Activated naive CD4-positive, alpha-beta T cell treated with anti-CD3 and anti-CD28 coated beads, Interleukin-2, amount 10 ng/mL, durations not matched to agents 7 days and 5 days (primary cell): Measurements from ENCODE around the gene ROS1.
"Not testable (repeated sequence)": the region's sequence is repeated elsewhere in the genome, so short reads cannot be mapped to it uniquely, and the experiment has no call there.

ENCODE experiments used
- CTCF ChIA-PET: fragments of 350-600 bp; sonication (Branson Sonifier 250); formaldehyde crosslinking; loops from one replicate; lab custom pipeline; 2021; ENCODE audit warnings: antibody characterized with exemption; lab: Charles Lee
- DNase-seq: peaks from one replicate; pipeline ENCODE4 v3.0.0-alpha.2; 2020
- H3K27ac Mint-ChIP-seq: one replicate; pipeline ENCODE4 v1.8.0; 2021; ENCODE audit warnings: mild to moderate bottlenecking, moderate library complexity, mixed read lengths
- H3K27me3 Mint-ChIP-seq: one replicate; pipeline ENCODE4 v1.8.0; 2021; ENCODE audit warnings: mild to moderate bottlenecking, mixed read lengths
- H3K36me3 Mint-ChIP-seq: one replicate; pipeline ENCODE4 v1.8.0; 2021; ENCODE audit warnings: mixed read lengths
- H3K4me1 Mint-ChIP-seq: one replicate; pipeline ENCODE4 v1.8.0; 2021; ENCODE audit warnings: mixed read lengths
- H3K4me3 Mint-ChIP-seq: one replicate; pipeline ENCODE4 v1.8.0; 2021; ENCODE audit warnings: mild to moderate bottlenecking, moderate library complexity, mixed read lengths
- H3K9me3 Mint-ChIP-seq: one replicate; pipeline ENCODE4 v1.8.0; 2021; ENCODE audit warnings: mixed read lengths

Gene ROS1

DNA sequence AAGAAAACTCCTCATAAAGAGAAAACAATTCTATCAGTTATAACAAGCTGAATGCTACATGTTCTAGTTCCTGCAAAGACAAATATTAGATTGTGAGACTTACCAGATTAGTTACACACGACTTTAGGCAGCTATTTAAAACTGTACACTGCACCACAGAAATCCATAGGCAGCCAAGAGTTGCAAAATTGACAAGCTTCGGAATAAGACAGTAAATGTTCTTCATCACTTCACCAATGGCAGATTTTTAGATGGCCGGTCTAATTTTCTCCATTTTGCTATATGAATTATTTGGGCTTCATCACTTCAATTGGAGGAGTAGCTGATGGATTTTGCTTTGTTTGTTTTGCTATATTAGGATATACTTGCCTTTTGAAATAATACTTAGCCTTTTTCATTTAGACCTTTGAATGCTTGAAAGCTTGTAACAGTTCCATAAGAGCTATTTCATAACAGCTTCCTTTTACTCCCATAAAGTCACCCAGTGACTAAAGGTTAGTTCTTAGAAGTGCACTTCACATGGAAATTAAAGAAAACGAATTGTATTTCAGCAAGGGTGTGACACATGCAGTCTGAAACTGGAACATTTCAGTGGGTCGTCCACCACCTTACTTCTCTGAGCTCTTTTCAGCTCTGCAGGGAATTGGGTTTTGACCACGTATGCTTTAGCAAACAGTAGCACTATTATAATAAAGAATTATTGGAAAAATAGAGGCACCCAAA, at the start of gene ROS1:
Gene ROS1 (minus strand): TSS at position 512 of the 723 bp plus-strand sequence. CDS start 286 bp downstream, at position 226.
- no peak for DNase-seq
- Mint-ChIP-seq H3K9me3 (no peaks in the 10 kb centered on the region), H3K36me3 (no peaks in the 10 kb centered on the region), H3K27ac (no peak within 1 kb of the TSS), H3K4me3 (no peak within 1 kb of the TSS), H3K27me3 (peaks cover 7% of the 10 kb centered on the region), H3K4me1 (no peaks in the 10 kb centered on the region)
- CTCF ChIA-PET, result interaction anchor here (1.2 kb wide), 1 partner anchor 20 kb away, joined by 3 read pairs; no protein-coding TSS in a partner anchor

DNA sequence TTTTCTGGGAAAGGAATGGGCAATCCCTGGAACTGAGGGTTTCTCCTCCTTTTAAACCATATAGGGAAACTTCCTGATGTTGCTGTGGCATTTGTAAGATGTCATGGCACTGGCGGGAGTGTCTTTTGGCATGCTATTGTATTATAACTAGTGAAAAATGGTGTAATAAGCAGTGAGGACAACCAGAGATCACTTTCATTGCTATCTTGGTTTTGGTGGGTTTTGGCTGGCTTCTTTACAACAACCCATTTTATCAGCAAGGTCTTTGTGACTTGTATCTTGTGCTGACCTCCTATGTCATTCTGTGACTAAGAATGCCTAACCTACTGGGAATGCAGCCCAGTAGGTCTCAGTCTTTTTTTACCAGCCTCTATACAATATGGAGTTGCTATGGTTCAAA, 47.7 kb upstream of the ROS1 start:
- Mint-ChIP-seq H3K36me3 (no peaks in the 10 kb centered on the region), H3K4me3 (no peak overlapping the region), H3K9me3 (no peaks in the 10 kb centered on the region), H3K4me1 (peaks cover 12% of the 10 kb centered on the region), H3K27ac (no peak overlapping the region), H3K27me3 (peaks cover 38% of the 10 kb centered on the region)
- CTCF ChIA-PET, result interaction anchor here (0.8 kb wide), 1 partner anchor 24 kb away, joined by 3 read pairs; no protein-coding TSS in a partner anchor
- DNase-seq, result no peak

- Mint-ChIP-seq H3K9me3 (no peaks in the 10 kb centered on the region), H3K27me3 (peaks cover 33% of the 10 kb centered on the region), H3K4me1 (peaks cover 12% of the 10 kb centered on the region), H3K27ac (no peak overlapping the region), H3K4me3 (no peak overlapping the region), H3K36me3 (no peaks in the 10 kb centered on the region)
- no peak for DNase-seq
- CTCF ChIA-PET, result no interaction called here
Measured at GRCh38 chr6:117472667-117473066, 46.9 kb upstream of the ROS1 start.

DNA sequence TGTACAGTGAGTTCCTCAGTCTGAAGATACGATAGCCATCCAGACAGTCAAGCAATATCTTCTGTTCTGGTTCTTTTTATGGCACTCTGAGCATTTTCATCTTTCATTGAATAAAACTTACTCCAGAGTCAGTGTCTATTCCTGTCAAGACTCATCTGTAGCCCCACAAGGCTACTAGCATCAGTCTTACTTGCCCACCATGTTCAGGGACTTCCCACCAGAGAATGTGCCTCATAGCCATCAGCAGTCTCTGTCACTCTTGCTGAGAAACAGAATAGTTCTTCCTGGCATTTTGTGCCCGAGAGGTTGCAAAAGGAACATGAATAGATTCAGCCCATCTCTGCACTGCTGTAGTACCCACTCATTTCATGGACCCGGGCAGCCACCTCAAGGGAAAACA, 44.0 kb upstream of the ROS1 start:
- no peak overlapping the region for H3K4me3 Mint-ChIP-seq
- peaks cover 20% of the 10 kb centered on the region for H3K4me1 Mint-ChIP-seq
- no peak for DNase-seq
- CTCF ChIA-PET, result no interaction called here
- H3K36me3 Mint-ChIP-seq, result no peaks in the 10 kb centered on the region
- no peaks in the 10 kb centered on the region for H3K9me3 Mint-ChIP-seq
- H3K27ac Mint-ChIP-seq, result no peak overlapping the region
- H3K27me3 Mint-ChIP-seq, result peaks cover 36% of the 10 kb centered on the region

DNA sequence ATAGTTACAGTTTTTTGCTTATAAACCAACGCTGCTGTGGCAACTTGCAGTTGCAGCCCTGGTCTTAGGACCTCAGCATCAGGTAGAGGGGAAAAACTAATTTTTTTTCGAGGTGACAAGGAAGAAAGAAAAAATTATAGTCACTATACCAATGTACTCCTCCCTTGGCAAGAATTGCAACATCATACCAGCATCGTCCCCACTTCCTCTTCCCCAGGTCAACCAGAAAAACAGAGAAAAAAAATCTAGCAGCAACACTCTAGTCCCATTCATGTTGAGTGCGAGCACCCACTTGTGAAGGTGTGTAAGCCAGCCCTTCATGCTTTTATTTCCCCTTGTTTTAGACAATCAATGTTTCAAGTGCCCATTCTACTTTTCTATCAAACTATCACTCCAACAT, 43.6 kb upstream of the ROS1 start:
- DNase-seq, result no peak
- CTCF ChIA-PET, result interaction anchor here (1.6 to 3.3 kb wide), 2 partner anchors 9 to 19 kb away, joined by 7 to 8 read pairs; no protein-coding TSS in a partner anchor

GRCh38 chr6:117468527-117468926, 42.8 kb upstream of the ROS1 start:
- not testable (repeated sequence) for DNase-seq, H3K9me3 Mint-ChIP-seq, H3K36me3 Mint-ChIP-seq, H3K27ac Mint-ChIP-seq, H3K4me3 Mint-ChIP-seq
- Mint-ChIP-seq H3K27me3 (peaks cover 30% of the 10 kb centered on the region), H3K4me1 (peaks cover 30% of the 10 kb centered on the region)
- CTCF ChIA-PET, result interaction anchor here (1.6 to 3.3 kb wide), 2 partner anchors 10 to 19 kb away, joined by 7 to 8 read pairs; no protein-coding TSS in a partner anchor

More for the DNA sequence above, 43.6 kb upstream of the ROS1 start:
- peaks cover 22% of the 10 kb centered on the region for H3K4me1 Mint-ChIP-seq
- no peak overlapping the region for H3K4me3 Mint-ChIP-seq
- no peaks in the 10 kb centered on the region for H3K9me3 Mint-ChIP-seq
- peaks cover 36% of the 10 kb centered on the region for H3K27me3 Mint-ChIP-seq
- no peaks in the 10 kb centered on the region for H3K36me3 Mint-ChIP-seq
- no peak overlapping the region for H3K27ac Mint-ChIP-seq

- CTCF ChIA-PET, result interaction anchor here (1.6 to 3.3 kb wide), 2 partner anchors 10 to 18 kb away, joined by 7 to 8 read pairs; no protein-coding TSS in a partner anchor
- H3K4me1 Mint-ChIP-seq, result peaks cover 32% of the 10 kb centered on the region
- H3K4me3 Mint-ChIP-seq, result no peak overlapping the region
- DNase-seq, result no peak
- H3K9me3 Mint-ChIP-seq, result no peaks in the 10 kb centered on the region
- no peak overlapping the region for H3K27ac Mint-ChIP-seq
- H3K27me3 Mint-ChIP-seq, result peaks cover 26% of the 10 kb centered on the region
- no peaks in the 10 kb centered on the region for H3K36me3 Mint-ChIP-seq
Measured at GRCh38 chr6:117467876-117468275, 42.1 kb upstream of the ROS1 start.

DNA sequence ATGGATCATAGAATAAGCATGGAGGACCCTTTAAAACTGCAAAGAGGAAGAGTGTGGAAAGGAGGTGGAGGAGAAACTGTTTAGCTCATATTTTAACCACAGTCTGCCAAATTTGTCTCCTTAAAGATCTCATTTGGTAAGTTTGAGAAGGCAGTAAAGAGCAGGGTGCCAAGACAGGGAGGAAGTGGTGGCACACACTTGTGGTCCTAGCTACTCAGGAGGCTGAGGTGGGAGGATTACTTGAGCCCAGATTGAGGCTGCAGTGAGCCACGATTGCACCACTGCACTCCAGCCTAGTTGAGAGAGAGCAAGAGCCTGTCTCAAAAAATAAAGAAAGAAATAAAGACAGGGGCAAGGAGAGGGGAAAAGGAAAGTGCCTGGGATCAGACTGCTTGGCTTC, 39.9 kb upstream of the ROS1 start:
- Mint-ChIP-seq H3K27ac (no peak overlapping the region), H3K9me3 (no peaks in the 10 kb centered on the region), H3K36me3 (no peaks in the 10 kb centered on the region), H3K4me3 (no peak overlapping the region), H3K4me1 (peaks cover 32% of the 10 kb centered on the region), H3K27me3 (peaks cover 20% of the 10 kb centered on the region)
- DNase-seq, result no peak
- CTCF ChIA-PET, result interaction anchor here (0.8 to 1.5 kb wide), 4 partner anchors 12 to 144 kb away, joined by 3 to 9 read pairs (median 4); no protein-coding TSS in a partner anchor

GRCh38 chr6:117464700-117465099, 39.0 kb upstream of the ROS1 start:
- DNase-seq, result no peak
- no peaks in the 10 kb centered on the region for H3K36me3 Mint-ChIP-seq
- H3K27ac Mint-ChIP-seq, result no peak overlapping the region
- CTCF ChIA-PET, result interaction anchor here (0.8 to 1.5 kb wide), 4 partner anchors 12 to 145 kb away, joined by 3 to 9 read pairs (median 4); no protein-coding TSS in a partner anchor
- no peaks in the 10 kb centered on the region for H3K9me3 Mint-ChIP-seq
- peaks cover 28% of the 10 kb centered on the region for H3K4me1 Mint-ChIP-seq
- peaks cover 20% of the 10 kb centered on the region for H3K27me3 Mint-ChIP-seq
- H3K4me3 Mint-ChIP-seq, result no peak overlapping the region

- CTCF ChIA-PET, result interaction anchor here (0.9 kb wide), 1 partner anchor 12 kb away, joined by 3 read pairs; no protein-coding TSS in a partner anchor
- no peaks in the 10 kb centered on the region for H3K9me3 Mint-ChIP-seq
- peaks cover 21% of the 10 kb centered on the region for H3K4me1 Mint-ChIP-seq
- no peak overlapping the region for H3K4me3 Mint-ChIP-seq
- peaks cover 24% of the 10 kb centered on the region for H3K27me3 Mint-ChIP-seq
- peak overlapping the region; percentile 13 for H3K27ac Mint-ChIP-seq
- no peak for DNase-seq
- H3K36me3 Mint-ChIP-seq, result no peaks in the 10 kb centered on the region
Measured at GRCh38 chr6:117463762-117464665, 38.3 kb upstream of the ROS1 start.

DNA sequence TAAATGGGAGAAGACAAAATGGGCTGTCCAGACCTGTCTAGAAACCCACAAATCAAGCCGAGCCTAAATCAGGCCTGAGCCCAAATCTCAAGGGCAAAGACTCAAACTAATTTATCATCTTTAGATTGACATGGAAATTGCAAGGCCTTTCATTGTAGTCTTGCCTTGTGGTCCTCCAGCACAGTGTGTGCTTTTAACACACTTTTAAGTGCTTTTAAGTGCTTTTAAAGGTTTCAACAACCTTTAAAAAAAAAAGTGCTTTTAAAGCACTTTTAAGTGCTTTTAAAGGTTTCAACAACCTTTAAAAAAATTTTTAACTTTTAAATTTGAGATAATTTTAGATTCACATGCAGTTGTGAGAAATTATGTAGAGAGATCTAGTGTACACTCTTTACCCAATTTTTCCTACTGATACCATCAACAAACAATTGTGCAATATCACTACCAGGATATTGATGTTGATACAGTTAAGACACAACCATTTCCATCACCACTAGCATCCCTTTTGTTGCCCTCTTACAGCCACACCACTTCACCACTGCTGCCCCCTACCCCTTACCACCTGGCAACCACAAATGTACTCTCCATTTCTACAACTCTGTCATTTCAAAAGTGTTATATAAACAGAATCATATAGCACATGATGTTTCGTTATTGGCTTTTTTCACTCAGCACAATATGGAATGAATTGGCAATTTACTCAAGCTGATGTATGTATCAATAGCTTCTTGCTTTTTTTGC, 33.6 kb upstream of the ROS1 start:
- Mint-ChIP-seq H3K27me3 (peaks cover 4% of the 10 kb centered on the region), H3K27ac (no peak overlapping the region), H3K4me3 (no peak overlapping the region), H3K9me3 (no peaks in the 10 kb centered on the region), H3K4me1 (peaks cover 10% of the 10 kb centered on the region), H3K36me3 (no peaks in the 10 kb centered on the region)
- no peak for DNase-seq
- CTCF ChIA-PET, result interaction anchor here (1.0 kb wide), 1 partner anchor 10 kb away, joined by 3 read pairs; no protein-coding TSS in a partner anchor

DNA sequence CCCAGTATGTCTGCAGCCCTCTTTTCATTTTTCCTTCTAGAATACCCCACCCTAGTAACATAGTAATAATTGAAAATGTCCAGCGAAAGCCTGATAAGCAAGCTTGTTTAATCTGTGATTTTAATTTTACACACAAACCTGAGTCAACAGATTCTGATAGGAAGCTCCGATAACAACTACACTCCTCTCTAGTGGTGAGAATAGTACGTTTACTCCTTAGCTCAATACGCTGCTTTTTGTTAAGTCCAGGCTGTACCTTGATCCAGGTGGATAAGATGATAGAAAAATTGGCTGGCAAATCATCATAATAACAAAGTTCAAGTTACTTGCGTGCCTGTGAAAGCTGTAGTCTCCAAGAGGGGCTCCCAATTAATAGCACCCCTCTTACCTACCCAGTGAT, 31.3 kb upstream of the ROS1 start:
- CTCF ChIA-PET, result interaction anchor here (1.6 to 1.9 kb wide), 2 partner anchors 8 to 148 kb away, joined by 3 to 4 read pairs; no protein-coding TSS in a partner anchor
- Mint-ChIP-seq H3K4me1 (no peaks in the 10 kb centered on the region), H3K27ac (no peak overlapping the region)

DNA sequence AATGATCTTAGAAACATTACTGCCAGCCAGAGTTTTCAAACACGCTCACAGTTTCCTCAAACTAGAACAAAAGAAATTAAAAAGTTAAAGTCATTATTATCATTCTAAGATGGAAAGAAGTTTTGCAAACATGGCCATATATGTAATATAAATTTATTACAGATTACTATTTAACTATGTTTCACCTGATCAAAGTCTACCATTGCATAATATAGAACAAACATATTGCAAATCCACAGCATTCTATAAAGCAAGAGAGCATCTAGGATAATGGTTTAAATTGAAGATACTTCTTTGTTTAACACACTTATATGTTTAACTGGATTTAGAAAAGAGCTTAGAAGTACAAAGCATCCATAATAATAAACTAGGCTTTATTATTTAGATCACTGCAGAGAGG, 30.5 kb upstream of the ROS1 start:
- H3K4me1 Mint-ChIP-seq, result no peaks in the 10 kb centered on the region
- H3K9me3 Mint-ChIP-seq, result no peaks in the 10 kb centered on the region

More for the DNA sequence above, 31.3 kb upstream of the ROS1 start:
- DNase-seq, result no peak
- Mint-ChIP-seq H3K36me3 (no peaks in the 10 kb centered on the region), H3K4me3 (no peak overlapping the region), H3K27me3 (peaks cover 5% of the 10 kb centered on the region), H3K9me3 (no peaks in the 10 kb centered on the region)

More for the DNA sequence above, 30.5 kb upstream of the ROS1 start:
- DNase-seq, result no peak
- no peak overlapping the region for H3K27ac Mint-ChIP-seq
- CTCF ChIA-PET, result interaction anchor here (0.9 to 1.6 kb wide), 2 partner anchors 22 to 149 kb away, joined by 3 read pairs; no protein-coding TSS in a partner anchor
- no peaks in the 10 kb centered on the region for H3K36me3 Mint-ChIP-seq
- no peak overlapping the region for H3K4me3 Mint-ChIP-seq
- peaks cover 9% of the 10 kb centered on the region for H3K27me3 Mint-ChIP-seq
